HepG2 (cell line): ENCODE results near the gene RER1. TPM values are rescaled to one million over a fixed set of nuclear protein-coding genes. Genes with fewer than 3 reads are reported as not detected.
A peak's percentile ranks its signal among the peaks of the same experiment; 100 is the strongest.

Experiments
- AKAP8 ChIP-seq: sonication (generic); formaldehyde crosslinking; IDR thresholded peaks from 2 replicates; pipeline ENCODE4 v1.5.1; 2020; ENCODE audit warnings: mild to moderate bottlenecking, missing genetic modification reagents
- ARID3A ChIP-seq: IDR thresholded peaks from 2 replicates; pipeline ENCODE4 v1.6.1; 2012; ENCODE audit warnings: low read depth, low read length, improper control_type of control experiment
- ETV6 ChIP-seq: sonication (generic); formaldehyde crosslinking; conservative IDR thresholded peaks from 2 replicates; pipeline ENCODE4 v1.4.0; 2020; ENCODE audit warnings: missing genetic modification reagents
- FOXJ3 ChIP-seq: sonication (generic); formaldehyde crosslinking; IDR thresholded peaks from 2 replicates; pipeline ENCODE4 v1.4.0; 2020; ENCODE audit warnings: missing genetic modification reagents, mild to moderate bottlenecking, borderline replicate concordance
- HMGXB4 ChIP-seq, 2 experiments: sonication (generic) in 1 of 2; formaldehyde crosslinking in 1 of 2; IDR thresholded peaks; 2 replicates each; pipeline versions ENCODE4 v1.4.0 to v1.6.1; 2018 to 2020; ENCODE audit warnings: missing genetic modification reagents in 2 of 2, borderline replicate concordance in 1 of 2, low read depth in 1 of 2, mild to moderate bottlenecking in 1 of 2, missing biosample characterization in 1 of 2
- HOXA3 ChIP-seq: sonication (generic); formaldehyde crosslinking; IDR thresholded peaks from 2 replicates; pipeline ENCODE4 v1.5.0; 2020; ENCODE audit warnings: missing genetic modification reagents
- KLF6 ChIP-seq: IDR thresholded peaks from 2 replicates; pipeline ENCODE4 v1.8.0; 2016; ENCODE audit warnings: missing biosample characterization, missing genetic modification reagents
- NCOA5 ChIP-seq: sonication (generic); formaldehyde crosslinking; IDR thresholded peaks from 2 replicates; pipeline ENCODE4 v1.4.0; 2020; ENCODE audit warnings: missing genetic modification reagents
- PITX1 ChIP-seq: sonication (generic); formaldehyde crosslinking; IDR thresholded peaks from 2 replicates; pipeline ENCODE4 v1.5.1; 2020; ENCODE audit warnings: mild to moderate bottlenecking, missing genetic modification reagents
- RFXAP ChIP-seq: sonication (generic); formaldehyde crosslinking; IDR thresholded peaks from 2 replicates; pipeline ENCODE4 v1.4.0; 2020; ENCODE audit warnings: missing genetic modification reagents, borderline replicate concordance
- TERF1 ChIP-seq: sonication (generic); formaldehyde crosslinking; IDR thresholded peaks from 2 replicates; pipeline ENCODE4 v1.8.0; 2022; ENCODE audit warnings: mild to moderate bottlenecking, missing genetic modification reagents, moderate library complexity
- TRIM24 ChIP-seq: sonication (generic); formaldehyde crosslinking; IDR thresholded peaks from 2 replicates; pipeline ENCODE4 v1.8.0; 2022; ENCODE audit warnings: mild to moderate bottlenecking, missing genetic modification reagents
- ZBTB7B ChIP-seq: sonication (generic); formaldehyde crosslinking; IDR thresholded peaks from 2 replicates; pipeline ENCODE4 v1.4.0; 2020; ENCODE audit warnings: missing genetic modification reagents
- ZFX ChIP-seq: sonication (generic); formaldehyde crosslinking; IDR thresholded peaks from 2 replicates; pipeline ENCODE4 v1.4.0; 2020; ENCODE audit warnings: mild to moderate bottlenecking, low read depth, missing genetic modification reagents, moderate library complexity
- ZNF326 ChIP-seq: sonication (generic); formaldehyde crosslinking; IDR thresholded peaks from 2 replicates; pipeline ENCODE4 v1.4.0; 2020; ENCODE audit warnings: missing genetic modification reagents, borderline replicate concordance
- ZNF556 ChIP-seq: sonication (generic); formaldehyde crosslinking; IDR thresholded peaks from 2 replicates; pipeline ENCODE4 v1.4.0; 2020; ENCODE audit warnings: mild to moderate bottlenecking, missing genetic modification reagents, borderline replicate concordance
- ZNF629 ChIP-seq: sonication (generic); formaldehyde crosslinking; conservative IDR thresholded peaks from 2 replicates; pipeline ENCODE4 v1.5.0; 2020; ENCODE audit warnings: missing genetic modification reagents
- ZNF687 ChIP-seq: sonication (generic); formaldehyde crosslinking; IDR thresholded peaks from 2 replicates; pipeline ENCODE4 v1.5.1; 2020; ENCODE audit warnings: mild to moderate bottlenecking, missing genetic modification reagents, moderate library complexity
- ZSCAN20 ChIP-seq: sonication (generic); formaldehyde crosslinking; IDR thresholded peaks from 2 replicates; pipeline ENCODE4 v1.4.0; 2020; ENCODE audit warnings: missing genetic modification reagents, mild to moderate bottlenecking, borderline replicate concordance
- ZSCAN30 ChIP-seq: sonication (generic); formaldehyde crosslinking; IDR thresholded peaks from 2 replicates; pipeline ENCODE4 v1.5.0; 2020; ENCODE audit warnings: mild to moderate bottlenecking, missing genetic modification reagents
- polyA plus RNA-seq, 8 experiments: library from polyadenylated mRNA; depleted of rRNA in 3 of 8; stranded (reverse) in 7 of 8; unstranded in 1 of 8; fragments of >200 nt; fragmentation: Illumina TruSeq in 4 of 8; extraction: Trizol in 4 of 8; gene quantifications; 2 replicates each; pipeline versions ENCODE4 v1.2.1 to v1.2.3, GENCODE V29; 2011 to 2016; ENCODE audit warnings: low read depth in 4 of 8, missing spikeins in 1 of 8, mixed read lengths in 1 of 8; ENCODE audit not compliant: insufficient read depth in 1 of 8
- total RNA-seq, 5 experiments: library from RNA; depleted of rRNA; stranded (reverse); fragments of >200 nt; fragmentation: Illumina TruSeq; extraction: Trizol; gene quantifications; 2 replicates each; pipeline ENCODE4 v1.2.3, GENCODE V29; 2016; ENCODE audit warnings: low read depth in 1 of 5

The RER1 gene
- total and polyA plus RNA-seq, 2 of the 13 experiments (the other 11 are each of a cell fraction or from before 2014, with no cell fraction given), result 128 to 164 TPM

- no peak for TF ChIP-seq TERF1 (CRISPR knock-in tag)
- peak; percentile 20; the same call in 1 of the 2 replicates for TF ChIP-seq HOXA3 (CRISPR knock-in tag)
- TF ChIP-seq ZNF687, result peak; percentile 7; the same call in 1 of the 2 replicates
- 0 out of 2 replicates have a peak, but pooled peaks have one; percentile 13 for TF ChIP-seq ZNF629 (CRISPR knock-in tag)
- 0 out of 2 replicates have a peak, but pooled peaks have one; percentile 45 for TF ChIP-seq ZBTB7B (CRISPR knock-in tag)
- TF ChIP-seq TRIM24 (CRISPR knock-in tag), result no peak
- TF ChIP-seq ARID3A, result no peak
- TF ChIP-seq ZSCAN20 (CRISPR knock-in tag), result peak; percentile 71; the same call in 1 of the 2 replicates
- 0 out of 2 replicates have a peak, but pooled peaks have one; percentile 35 for TF ChIP-seq ZNF556 (CRISPR knock-in tag)
- TF ChIP-seq KLF6, result peak; percentile 32; the same call in 1 of the 2 replicates
- TF ChIP-seq ETV6 (CRISPR knock-in tag), result no peak
- TF ChIP-seq ZFX (CRISPR knock-in tag), result peak; percentile 4; the same call in 1 of the 2 replicates
- TF ChIP-seq AKAP8, result peak; percentile 94
- TF ChIP-seq ZNF326 (CRISPR knock-in tag), result peak; percentile 77; the same call in 1 of the 2 replicates
- no peak for TF ChIP-seq FOXJ3 (CRISPR knock-in tag)
- TF ChIP-seq RFXAP, result no peak
- no peak for TF ChIP-seq ZSCAN30
- peak in 1 of 2 experiments; percentile 40; a peak in 1 of 4 replicates for TF ChIP-seq HMGXB4 (CRISPR knock-in tag; IDR thresholded peaks at IDR 0.05; ENCODE audit: borderline replicate concordance in 1 of 2, low read depth in 1 of 2)
- no peak for TF ChIP-seq NCOA5 (CRISPR knock-in tag)
- TF ChIP-seq PITX1 (CRISPR knock-in tag), result peak; percentile 69; the same call in 1 of the 2 replicates
Measured at GRCh38 chr1:2414297-2414958, 22.8 kb downstream of the RER1 start (continued).
